HCT116 (cell line): ENCODE measurements around the gene PROK2. TPM values are rescaled to one million over a fixed set of nuclear protein-coding genes. Genes with fewer than 3 reads are reported as not detected.

ENCODE experiments used
- ATAC-seq: fragments of 200-7000 bp; cut with Tn5 transposase; 2 replicates; pipeline ENCODE4 v1.9.1; 2020; ENCODE audit warnings: mild to moderate bottlenecking, moderate library complexity
- BruUV-seq: library from RNA; stranded (reverse); fragments of 400-500 nt; replicated peaks from 2 replicates; lab custom pipeline; 2021; lab: Mats Ljungman, UMichigan
- CTCF ChIA-PET: fragments of 300-600 bp; sonication (Branson Sonifier 250); formaldehyde crosslinking; loops from one replicate; lab custom pipeline; 2021; ENCODE audit warnings: antibody characterized with exemption; lab: Charles Lee
- POLR2A ChIA-PET: fragments of 300-600, 350-600 bp; sonication (Branson Sonifier 250); formaldehyde crosslinking; loops from one replicate; lab custom pipeline; 2021; ENCODE audit warnings: antibody characterized with exemption; lab: Charles Lee
- RAD21 ChIA-PET, 2 experiments: fragments of 300-600 bp; sonication (Branson Sonifier 250); formaldehyde crosslinking; loops; one replicate each; lab custom pipeline; 2023; ENCODE audit warnings: low total read pairs in 2 of 2; ENCODE audit not compliant: uncharacterized antibody in 2 of 2, unreplicated experiment in 2 of 2, low non-redundant PET in 1 of 2; lab: Charles Lee
- DNase-seq: peaks from one replicate; pipeline ENCODE4 v3.0.0-alpha.2; 2010; ENCODE audit warnings: low read depth, low spot score
- H2AFZ ChIP-seq: fragments of 200-600 bp; shearing (Covaris generic), sonication (generic); 2 replicates; pipeline ENCODE4 v1.6.1; 2017; ENCODE audit warnings: low read depth, mixed run types, mixed read lengths, antibody characterized with exemption, low read length; ENCODE audit not compliant: poor library complexity, severe bottlenecking
- H3K27ac ChIP-seq: 2 replicates; pipeline ENCODE4 v1.5.1; 2012; ENCODE audit warnings: low read depth, low read length
- H3K27me3 ChIP-seq: fragments of 200-600 bp; sonication (generic); 2 replicates; pipeline ENCODE4 v1.6.1; 2016; ENCODE audit warnings: mixed run types, low read length, mixed read lengths; ENCODE audit not compliant: insufficient read depth
- H3K36me3 ChIP-seq, 2 experiments: fragments of 200-500 bp in 1 of 2; fragments of 200-600 bp in 1 of 2; sonication (Bioruptor generic) in 1 of 2; sonication (generic) in 1 of 2; 2 replicates each; pipeline versions ENCODE4 v1.5.1 to v1.6.1; 2014 to 2016; ENCODE audit warnings: low read length in 2 of 2, inconsistent platforms in 1 of 2, mixed read lengths in 1 of 2, mixed run types in 1 of 2; ENCODE audit not compliant: insufficient read depth in 2 of 2, control insufficient read depth in 1 of 2
- H3K4me1 ChIP-seq, 2 experiments: fragments of 200-600 bp in 1 of 2; sonication (generic) in 1 of 2; 2 replicates each; pipeline versions ENCODE4 v1.5.1 to v1.6.1; 2012 to 2017; ENCODE audit warnings: low read length in 2 of 2, inconsistent platforms in 1 of 2, mild to moderate bottlenecking in 1 of 2, mixed read lengths in 1 of 2, mixed run types in 1 of 2, moderate library complexity in 1 of 2; ENCODE audit not compliant: insufficient read depth in 2 of 2, control insufficient read depth in 1 of 2
- H3K4me2 ChIP-seq: fragments of 200-600 bp; sonication (generic); 2 replicates; pipeline ENCODE4 v1.6.1; 2017; ENCODE audit warnings: mixed run types, low read length, mixed read lengths
- H3K4me3 ChIP-seq, 2 experiments: fragments of 200-600 bp in 1 of 2; sonication (generic) in 1 of 2; replicated peaks in 1 of 2; 2 replicates each; pipeline ENCODE4 v1.5.1; 2011 to 2016; ENCODE audit warnings: low read length in 2 of 2, control low read depth in 1 of 2, low read depth in 1 of 2, mild to moderate bottlenecking in 1 of 2, mixed read lengths in 1 of 2, mixed run types in 1 of 2
- H3K79me2 ChIP-seq: fragments of 200-600 bp; sonication (generic); 2 replicates; pipeline ENCODE4 v1.6.1; 2017; ENCODE audit warnings: mild to moderate bottlenecking, mixed run types, low read length, moderate library complexity, mixed read lengths; ENCODE audit not compliant: insufficient read depth
- H3K9ac ChIP-seq: fragments of 200-600 bp; sonication (generic); 2 replicates; pipeline ENCODE4 v1.6.1; 2016; ENCODE audit warnings: low read length, mixed read lengths
- H3K9me2 ChIP-seq: fragments of 200-600 bp; sonication (generic), shearing (Covaris generic); 2 replicates; pipeline ENCODE4 v1.6.1; 2017; ENCODE audit warnings: mixed run types, mild to moderate bottlenecking, moderate library complexity; ENCODE audit not compliant: insufficient read depth
- H3K9me3 ChIP-seq, 2 experiments: fragments of 200-500 bp in 1 of 2; fragments of 200-600 bp in 1 of 2; sonication (Bioruptor generic) in 1 of 2; sonication (generic) in 1 of 2; 2 replicates each; pipeline ENCODE4 v1.6.1; 2014 to 2017; ENCODE audit warnings: low read length in 2 of 2, mixed read lengths in 2 of 2, inconsistent platforms in 1 of 2, low read depth in 1 of 2, mild to moderate bottlenecking in 1 of 2, mixed run types in 1 of 2, moderate library complexity in 1 of 2; ENCODE audit not compliant: control insufficient read depth in 1 of 2, insufficient read depth in 1 of 2
- H4K20me1 ChIP-seq: fragments of 200-600 bp; sonication (generic), shearing (Covaris generic); 2 replicates; pipeline ENCODE4 v1.6.1; 2017; ENCODE audit warnings: mixed run types, mild to moderate bottlenecking, moderate library complexity; ENCODE audit not compliant: insufficient read depth
- CBX3 ChIP-seq: IDR thresholded peaks from 2 replicates; pipeline ENCODE4 v1.6.1; 2012; ENCODE audit warnings: low read depth
- EGR1 ChIP-seq: IDR thresholded peaks from 2 replicates; pipeline ENCODE4 v1.6.1; 2012; ENCODE audit warnings: low read depth
- ELF1 ChIP-seq: IDR thresholded peaks from 2 replicates; pipeline ENCODE4 v1.6.1; 2012; ENCODE audit warnings: low read depth, borderline replicate concordance
- EZH2 ChIP-seq: fragments of 200-600 bp; sonication (generic); IDR thresholded peaks from 2 replicates; pipeline ENCODE4 v1.6.1; 2017; ENCODE audit warnings: antibody characterized with exemption, mixed run types
- EZH2phosphoT487 ChIP-seq: fragments of 200-600 bp; IDR thresholded peaks from 2 replicates; pipeline ENCODE4 v1.6.1; 2018; ENCODE audit warnings: antibody characterized with exemption, borderline replicate concordance
- FOSL1 ChIP-seq: IDR thresholded peaks from 2 replicates; pipeline ENCODE4 v1.6.1; 2012; ENCODE audit warnings: low read depth
- POLR2A ChIP-seq: IDR thresholded peaks from 2 replicates; pipeline ENCODE4 v1.7.0; 2011; ENCODE audit warnings: borderline replicate concordance; ENCODE audit not compliant: insufficient read depth, insufficient read length; ENCODE audit errors: extremely low read depth
- POLR2AphosphoS5 ChIP-seq: IDR thresholded peaks from 2 replicates; pipeline ENCODE4 v1.6.1; 2011; ENCODE audit warnings: mild to moderate bottlenecking, low read depth, low read length, moderate library complexity
- RAD21 ChIP-seq: IDR thresholded peaks from 2 replicates; pipeline ENCODE4 v1.6.1; 2012; ENCODE audit warnings: low read depth, mild to moderate bottlenecking
- SIN3A ChIP-seq: IDR thresholded peaks from 2 replicates; pipeline ENCODE4 v1.6.1; 2012; ENCODE audit warnings: low read depth
- SRF ChIP-seq: IDR thresholded peaks from 2 replicates; pipeline ENCODE4 v1.6.1; 2012; ENCODE audit warnings: low read depth
- TCF7L2 ChIP-seq: IDR thresholded peaks from 2 replicates; pipeline ENCODE4 v1.7.0; 2011; ENCODE audit warnings: borderline replicate concordance, inconsistent platforms; ENCODE audit not compliant: insufficient read depth, insufficient read length; ENCODE audit errors: extremely low read depth
- YY1 ChIP-seq: IDR thresholded peaks from 2 replicates; pipeline ENCODE4 v1.6.1; 2011; ENCODE audit warnings: low read length, low read depth, moderate library complexity, mild to moderate bottlenecking; ENCODE audit not compliant: insufficient replicate concordance; ENCODE audit errors: extremely low read depth
- ZFX ChIP-seq: fragments of 450-650 bp; IDR thresholded peaks from 2 replicates; pipeline ENCODE4 v1.6.1; 2017
- ZNF274 ChIP-seq: fragments of 200-500 bp; sonication (Bioruptor generic); IDR thresholded peaks from 2 replicates; pipeline ENCODE4 v1.6.1; 2014; ENCODE audit warnings: mild to moderate bottlenecking, low read depth, low read length, inconsistent platforms
- intact Hi-C: fragments of 100-400 bp; cut with micrococcal nuclease; formaldehyde crosslinking; loops from 2 replicates; pipeline ENCODE4 v1.10.0; 2022
- total RNA-seq: library from RNA; stranded (reverse); gene quantifications from one replicate; pipeline ENCODE4 v1.2.1, GENCODE V29; 2021; ENCODE audit not compliant: unreplicated experiment
- TF ChIP-seq, protein P1 (sequence below), 3 experiments: fragments of 200-600 bp in 1 of 3; sonication (generic) in 1 of 3; IDR thresholded peaks in 2 of 3; conservative IDR thresholded peaks in 1 of 3; 2 replicates each; pipeline ENCODE4 v1.5.1; 2012 to 2017; ENCODE audit warnings: low read depth in 2 of 3, low read length in 2 of 3, antibody characterized with exemption in 1 of 3, borderline replicate concordance in 1 of 3, control low read depth in 1 of 3, mild to moderate bottlenecking in 1 of 3, mixed read lengths in 1 of 3, mixed run types in 1 of 3, moderate library complexity in 1 of 3; ENCODE audit not compliant: insufficient read depth in 1 of 3
- TF ChIP-seq, protein P2 (sequence below): IDR thresholded peaks from 2 replicates; pipeline ENCODE4 v1.6.1; 2012; ENCODE audit warnings: low read depth
- TF ChIP-seq, protein P3 (sequence below): IDR thresholded peaks from 2 replicates; pipeline ENCODE4 v1.6.1; 2011; ENCODE audit warnings: mild to moderate bottlenecking, low read length, moderate library complexity; ENCODE audit not compliant: insufficient replicate concordance; ENCODE audit errors: extremely low read depth
- TF ChIP-seq, protein P4 (sequence below): IDR thresholded peaks from 2 replicates; pipeline ENCODE4 v1.6.1; 2012

PROK2 gene
- total RNA-seq, 1 experiment from 2014 or later = not detected

DNA sequence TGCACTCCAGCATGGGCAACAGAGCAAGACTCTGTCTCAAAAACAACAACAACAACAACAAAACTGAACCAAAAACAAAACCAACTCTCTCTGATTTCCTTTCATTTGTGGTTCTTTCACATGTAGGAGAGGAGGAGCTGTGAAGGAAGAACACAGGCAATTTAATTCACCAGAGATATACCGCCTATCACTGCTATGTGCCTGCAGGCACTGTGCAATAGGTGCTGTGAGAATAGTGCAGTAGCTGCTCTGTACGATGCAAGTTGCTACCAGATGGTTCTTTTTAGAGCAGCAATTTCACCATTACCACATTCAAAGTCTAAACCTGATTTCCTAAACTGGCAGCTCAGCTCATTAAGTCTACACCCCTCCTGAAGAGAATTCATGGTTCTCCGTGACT is 11.3 kb upstream of the PROK2 start:
- intact Hi-C loops = no loop called here
- Histone ChIP-seq H3K4me1 (no peaks in the 10 kb centered on the region), H3K9me3 (no peaks in the 10 kb centered on the region), H3K4me2 (no peak overlapping the region), H3K9ac (no peak overlapping the region), H3K79me2 (no peaks in the 10 kb centered on the region), H3K9me2 (no peaks in the 10 kb centered on the region), H3K36me3 (no peaks in the 10 kb centered on the region), H2AFZ (no peak overlapping the region), H3K27me3 (peaks cover 23% of the 10 kb centered on the region), H3K4me3 (no peak overlapping the region), H3K27ac (no peak overlapping the region), H4K20me1 (no peaks in the 10 kb centered on the region)
- POLR2A ChIA-PET = no interaction called here
- no peak for DNase-seq
- TF ChIP-seq EZH2phosphoT487 = no peak
- TF ChIP-seq FOSL1 = no peak
- no peak for TF ChIP-seq EGR1
- TF ChIP-seq, protein P1, sequence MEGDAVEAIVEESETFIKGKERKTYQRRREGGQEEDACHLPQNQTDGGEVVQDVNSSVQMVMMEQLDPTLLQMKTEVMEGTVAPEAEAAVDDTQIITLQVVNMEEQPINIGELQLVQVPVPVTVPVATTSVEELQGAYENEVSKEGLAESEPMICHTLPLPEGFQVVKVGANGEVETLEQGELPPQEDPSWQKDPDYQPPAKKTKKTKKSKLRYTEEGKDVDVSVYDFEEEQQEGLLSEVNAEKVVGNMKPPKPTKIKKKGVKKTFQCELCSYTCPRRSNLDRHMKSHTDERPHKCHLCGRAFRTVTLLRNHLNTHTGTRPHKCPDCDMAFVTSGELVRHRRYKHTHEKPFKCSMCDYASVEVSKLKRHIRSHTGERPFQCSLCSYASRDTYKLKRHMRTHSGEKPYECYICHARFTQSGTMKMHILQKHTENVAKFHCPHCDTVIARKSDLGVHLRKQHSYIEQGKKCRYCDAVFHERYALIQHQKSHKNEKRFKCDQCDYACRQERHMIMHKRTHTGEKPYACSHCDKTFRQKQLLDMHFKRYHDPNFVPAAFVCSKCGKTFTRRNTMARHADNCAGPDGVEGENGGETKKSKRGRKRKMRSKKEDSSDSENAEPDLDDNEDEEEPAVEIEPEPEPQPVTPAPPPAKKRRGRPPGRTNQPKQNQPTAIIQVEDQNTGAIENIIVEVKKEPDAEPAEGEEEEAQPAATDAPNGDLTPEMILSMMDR (IDR thresholded peaks at IDR 0.05 in 2 of 3, conservative IDR thresholded peaks at IDR 0.05 in 1 of 3; ENCODE audit: borderline replicate concordance in 1 of 3, insufficient read depth in 1 of 3, low read depth in 2 of 3, low read length in 2 of 3) = no peak
- TF ChIP-seq SRF = no peak
- TF ChIP-seq YY1 = no peak
- no peak for TF ChIP-seq CBX3
- no peak for TF ChIP-seq RAD21
- no peak for TF ChIP-seq EZH2
- no peak for TF ChIP-seq ZNF274
- TF ChIP-seq POLR2A = no peak
- no peak for TF ChIP-seq TCF7L2
- TF ChIP-seq, protein P2, sequence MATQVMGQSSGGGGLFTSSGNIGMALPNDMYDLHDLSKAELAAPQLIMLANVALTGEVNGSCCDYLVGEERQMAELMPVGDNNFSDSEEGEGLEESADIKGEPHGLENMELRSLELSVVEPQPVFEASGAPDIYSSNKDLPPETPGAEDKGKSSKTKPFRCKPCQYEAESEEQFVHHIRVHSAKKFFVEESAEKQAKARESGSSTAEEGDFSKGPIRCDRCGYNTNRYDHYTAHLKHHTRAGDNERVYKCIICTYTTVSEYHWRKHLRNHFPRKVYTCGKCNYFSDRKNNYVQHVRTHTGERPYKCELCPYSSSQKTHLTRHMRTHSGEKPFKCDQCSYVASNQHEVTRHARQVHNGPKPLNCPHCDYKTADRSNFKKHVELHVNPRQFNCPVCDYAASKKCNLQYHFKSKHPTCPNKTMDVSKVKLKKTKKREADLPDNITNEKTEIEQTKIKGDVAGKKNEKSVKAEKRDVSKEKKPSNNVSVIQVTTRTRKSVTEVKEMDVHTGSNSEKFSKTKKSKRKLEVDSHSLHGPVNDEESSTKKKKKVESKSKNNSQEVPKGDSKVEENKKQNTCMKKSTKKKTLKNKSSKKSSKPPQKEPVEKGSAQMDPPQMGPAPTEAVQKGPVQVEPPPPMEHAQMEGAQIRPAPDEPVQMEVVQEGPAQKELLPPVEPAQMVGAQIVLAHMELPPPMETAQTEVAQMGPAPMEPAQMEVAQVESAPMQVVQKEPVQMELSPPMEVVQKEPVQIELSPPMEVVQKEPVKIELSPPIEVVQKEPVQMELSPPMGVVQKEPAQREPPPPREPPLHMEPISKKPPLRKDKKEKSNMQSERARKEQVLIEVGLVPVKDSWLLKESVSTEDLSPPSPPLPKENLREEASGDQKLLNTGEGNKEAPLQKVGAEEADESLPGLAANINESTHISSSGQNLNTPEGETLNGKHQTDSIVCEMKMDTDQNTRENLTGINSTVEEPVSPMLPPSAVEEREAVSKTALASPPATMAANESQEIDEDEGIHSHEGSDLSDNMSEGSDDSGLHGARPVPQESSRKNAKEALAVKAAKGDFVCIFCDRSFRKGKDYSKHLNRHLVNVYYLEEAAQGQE = no peak
- no peak for TF ChIP-seq SIN3A
- TF ChIP-seq ZFX = no peak
- TF ChIP-seq, protein P3, sequence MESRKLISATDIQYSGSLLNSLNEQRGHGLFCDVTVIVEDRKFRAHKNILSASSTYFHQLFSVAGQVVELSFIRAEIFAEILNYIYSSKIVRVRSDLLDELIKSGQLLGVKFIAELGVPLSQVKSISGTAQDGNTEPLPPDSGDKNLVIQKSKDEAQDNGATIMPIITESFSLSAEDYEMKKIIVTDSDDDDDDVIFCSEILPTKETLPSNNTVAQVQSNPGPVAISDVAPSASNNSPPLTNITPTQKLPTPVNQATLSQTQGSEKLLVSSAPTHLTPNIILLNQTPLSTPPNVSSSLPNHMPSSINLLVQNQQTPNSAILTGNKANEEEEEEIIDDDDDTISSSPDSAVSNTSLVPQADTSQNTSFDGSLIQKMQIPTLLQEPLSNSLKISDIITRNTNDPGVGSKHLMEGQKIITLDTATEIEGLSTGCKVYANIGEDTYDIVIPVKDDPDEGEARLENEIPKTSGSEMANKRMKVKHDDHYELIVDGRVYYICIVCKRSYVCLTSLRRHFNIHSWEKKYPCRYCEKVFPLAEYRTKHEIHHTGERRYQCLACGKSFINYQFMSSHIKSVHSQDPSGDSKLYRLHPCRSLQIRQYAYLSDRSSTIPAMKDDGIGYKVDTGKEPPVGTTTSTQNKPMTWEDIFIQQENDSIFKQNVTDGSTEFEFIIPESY = no peak
- TF ChIP-seq POLR2AphosphoS5 = no peak
- TF ChIP-seq, protein P4, sequence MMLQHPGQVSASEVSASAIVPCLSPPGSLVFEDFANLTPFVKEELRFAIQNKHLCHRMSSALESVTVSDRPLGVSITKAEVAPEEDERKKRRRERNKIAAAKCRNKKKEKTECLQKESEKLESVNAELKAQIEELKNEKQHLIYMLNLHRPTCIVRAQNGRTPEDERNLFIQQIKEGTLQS = no peak
- no peak for TF ChIP-seq ELF1
- RAD21 ChIA-PET = no interaction called here
- no TSS peak for BruUV-seq
- CTCF ChIA-PET = no interaction called here
- ATAC-seq = no peak
